HEK293 (cell line): ENCODE results near the gene RECK.

Experiments used
- CTCF ChIA-PET: fragments of 350-600 bp; formaldehyde crosslinking; extraction: SDS; loops from one replicate; lab custom pipeline; 2021; ENCODE audit warnings: antibody characterized with exemption; lab: Yijun Ruan, JAX
- POLR2A ChIA-PET: fragments of 300-600 bp; formaldehyde crosslinking; extraction: SDS; loops from one replicate; lab custom pipeline; 2020; ENCODE audit warnings: antibody characterized with exemption, inconsistent platforms; lab: Yijun Ruan, JAX
- H3K27ac ChIP-seq: fragments of 200-500 bp; sonication (Bioruptor generic); 2 replicates; pipeline ENCODE4 v1.5.1; 2014; ENCODE audit warnings: low read depth, low read length, control low read depth, inconsistent platforms; ENCODE audit errors: extremely low read depth
- H3K36me3 ChIP-seq, 2 experiments: fragments of 200-500 bp in 1 of 2; sonication (Bioruptor generic) in 1 of 2; 1 replicate in 1 of 2; 2 replicates in 1 of 2; pipeline ENCODE4 v1.5.1; 2014 to 2017; ENCODE audit warnings: inconsistent platforms in 2 of 2, low read length in 2 of 2; ENCODE audit not compliant: control insufficient read depth in 2 of 2, insufficient read depth in 1 of 2
- H3K4me1 ChIP-seq: fragments of 200-500 bp; sonication (Bioruptor generic); 2 replicates; pipeline ENCODE4 v1.5.1; 2014; ENCODE audit warnings: mild to moderate bottlenecking, low read length, inconsistent platforms; ENCODE audit not compliant: control insufficient read depth, insufficient read depth
- H3K4me3 ChIP-seq: 2 replicates; pipeline ENCODE4 v1.5.1; 2011; ENCODE audit warnings: low read depth, mild to moderate bottlenecking, control low read depth, low read length, moderate library complexity
- H3K9me3 ChIP-seq: fragments of 200-500 bp; sonication (Bioruptor generic); 2 replicates; pipeline ENCODE4 v1.5.1; 2014; ENCODE audit warnings: low read depth, low read length, inconsistent platforms; ENCODE audit not compliant: control insufficient read depth, insufficient read depth
- EGR2 ChIP-seq: fragments of 450-650 bp; formaldehyde crosslinking; IDR thresholded peaks from 2 replicates; pipeline ENCODE4 v1.5.1; 2016; ENCODE audit warnings: low read depth, missing biosample characterization, missing genetic modification characterization
- KLF16 ChIP-seq: fragments of 450-650 bp; formaldehyde crosslinking; IDR thresholded peaks from 2 replicates; pipeline ENCODE4 v1.5.1; 2017; ENCODE audit warnings: missing biosample characterization, missing genetic modification characterization
- KLF7 ChIP-seq: fragments of 450-650 bp; formaldehyde crosslinking; IDR thresholded peaks from 2 replicates; pipeline ENCODE4 v1.5.1; 2016; ENCODE audit warnings: missing biosample characterization, missing genetic modification characterization, borderline replicate concordance
- OSR2 ChIP-seq: fragments of 450-650 bp; formaldehyde crosslinking; IDR thresholded peaks from 2 replicates; pipeline ENCODE4 v1.5.1; 2016; ENCODE audit warnings: missing biosample characterization, missing genetic modification characterization
- SP2 ChIP-seq: fragments of 450-650 bp; formaldehyde crosslinking; IDR thresholded peaks from 2 replicates; pipeline ENCODE4 v1.5.1; 2016; ENCODE audit warnings: missing biosample characterization, missing genetic modification characterization
- ZBTB17 ChIP-seq: fragments of 450-650 bp; formaldehyde crosslinking; IDR thresholded peaks from 2 replicates; pipeline ENCODE4 v1.5.1; 2016; ENCODE audit warnings: missing biosample characterization, missing genetic modification characterization
- ZFHX2 ChIP-seq: fragments of 450-650 bp; formaldehyde crosslinking; conservative IDR thresholded peaks from 2 replicates; pipeline ENCODE4 v1.5.1; 2016; ENCODE audit warnings: missing biosample characterization, missing genetic modification characterization
- ZFP41 ChIP-seq: fragments of 450-650 bp; formaldehyde crosslinking; IDR thresholded peaks from 2 replicates; pipeline ENCODE4 v1.5.1; 2016; ENCODE audit warnings: missing biosample characterization, missing genetic modification characterization, borderline replicate concordance
- ZNF133 ChIP-seq: fragments of 450-650 bp; formaldehyde crosslinking; IDR thresholded peaks from 2 replicates; pipeline ENCODE4 v1.5.1; 2016; ENCODE audit warnings: missing biosample characterization, missing genetic modification characterization
- ZNF16 ChIP-seq: fragments of 450-650 bp; formaldehyde crosslinking; IDR thresholded peaks from 2 replicates; pipeline ENCODE4 v1.5.1; 2016; ENCODE audit warnings: low read depth, missing biosample characterization, missing genetic modification characterization
- ZNF223 ChIP-seq: fragments of 450-650 bp; formaldehyde crosslinking; IDR thresholded peaks from 2 replicates; pipeline ENCODE4 v1.5.1; 2016; ENCODE audit warnings: missing biosample characterization, missing genetic modification characterization
- ZNF23 ChIP-seq: fragments of 450-650 bp; formaldehyde crosslinking; IDR thresholded peaks from 2 replicates; pipeline ENCODE4 v1.5.1; 2016; ENCODE audit warnings: missing biosample characterization, missing genetic modification characterization, borderline replicate concordance
- ZNF24 ChIP-seq: fragments of 450-650 bp; formaldehyde crosslinking; IDR thresholded peaks from 2 replicates; pipeline ENCODE4 v1.5.1; 2016; ENCODE audit warnings: missing biosample characterization, missing genetic modification characterization
- ZNF350 ChIP-seq: fragments of 450-650 bp; formaldehyde crosslinking; IDR thresholded peaks from 2 replicates; pipeline ENCODE4 v1.5.0; 2017; ENCODE audit warnings: missing biosample characterization, mild to moderate bottlenecking, missing genetic modification characterization
- ZNF366 ChIP-seq: fragments of 450-650 bp; formaldehyde crosslinking; conservative IDR thresholded peaks from 2 replicates; pipeline ENCODE4 v1.5.1; 2016; ENCODE audit warnings: missing biosample characterization, missing genetic modification characterization
- ZNF433 ChIP-seq: fragments of 450-650 bp; formaldehyde crosslinking; IDR thresholded peaks from 2 replicates; pipeline ENCODE4 v1.5.1; 2016; ENCODE audit warnings: missing biosample characterization, missing genetic modification characterization, low read depth
- ZNF501 ChIP-seq: fragments of 450-650 bp; formaldehyde crosslinking; IDR thresholded peaks from 2 replicates; pipeline ENCODE4 v1.5.1; 2016; ENCODE audit warnings: missing biosample characterization, missing genetic modification characterization
- ZNF529 ChIP-seq: fragments of 450-650 bp; formaldehyde crosslinking; IDR thresholded peaks from 2 replicates; pipeline ENCODE4 v1.5.1; 2017; ENCODE audit warnings: missing genetic modification characterization, missing biosample characterization; ENCODE audit not compliant: insufficient replicate concordance
- ZNF555 ChIP-seq: fragments of 450-650 bp; formaldehyde crosslinking; conservative IDR thresholded peaks from 2 replicates; pipeline ENCODE4 v1.5.1; 2017; ENCODE audit warnings: missing biosample characterization, mild to moderate bottlenecking, missing genetic modification characterization, inconsistent platforms
- ZNF561 ChIP-seq: fragments of 450-650 bp; IDR thresholded peaks from 2 replicates; pipeline ENCODE4 v1.5.1; 2018; ENCODE audit warnings: missing biosample characterization, missing genetic modification characterization, borderline replicate concordance
- ZNF624 ChIP-seq: fragments of 450-650 bp; formaldehyde crosslinking; IDR thresholded peaks from 2 replicates; pipeline ENCODE4 v1.5.1; 2017; ENCODE audit warnings: missing biosample characterization, missing genetic modification characterization
- ZNF629 ChIP-seq: fragments of 450-650 bp; formaldehyde crosslinking; IDR thresholded peaks from 2 replicates; pipeline ENCODE4 v1.5.1; 2017; ENCODE audit warnings: missing biosample characterization, missing genetic modification characterization
- ZNF658 ChIP-seq: fragments of 450-650 bp; formaldehyde crosslinking; IDR thresholded peaks from 2 replicates; pipeline ENCODE4; 2016; ENCODE audit warnings: missing biosample characterization, missing genetic modification characterization
- ZNF660 ChIP-seq: fragments of 450-650 bp; IDR thresholded peaks from 2 replicates; pipeline ENCODE4 v1.5.1; 2018; ENCODE audit warnings: missing biosample characterization, mild to moderate bottlenecking, missing genetic modification characterization
- ZNF707 ChIP-seq: fragments of 450-650 bp; formaldehyde crosslinking; IDR thresholded peaks from 2 replicates; pipeline ENCODE4 v1.5.1; 2016; ENCODE audit warnings: missing biosample characterization, missing genetic modification characterization
- ZNF792 ChIP-seq: fragments of 450-650 bp; formaldehyde crosslinking; IDR thresholded peaks from 2 replicates; pipeline ENCODE4 v1.5.1; 2016; ENCODE audit warnings: missing biosample characterization, missing genetic modification characterization
- TF ChIP-seq, protein P1 (sequence below): fragments of 450-650 bp; formaldehyde crosslinking; IDR thresholded peaks from 2 replicates; pipeline ENCODE4 v1.5.1; 2016; ENCODE audit warnings: missing biosample characterization, missing genetic modification characterization
- TF ChIP-seq, protein P2 (sequence below): fragments of 450-650 bp; formaldehyde crosslinking; IDR thresholded peaks from 2 replicates; pipeline ENCODE4 v1.5.1; 2016; ENCODE audit warnings: missing biosample characterization, missing genetic modification characterization
- TF ChIP-seq, protein P3 (sequence below): fragments of 450-650 bp; formaldehyde crosslinking; IDR thresholded peaks from 2 replicates; pipeline ENCODE4 v1.5.1; 2016; ENCODE audit warnings: missing biosample characterization, missing genetic modification characterization
- TF ChIP-seq, protein P4 (sequence below): fragments of 450-650 bp; formaldehyde crosslinking; conservative IDR thresholded peaks from 2 replicates; pipeline ENCODE4 v1.5.1; 2016; ENCODE audit warnings: low read depth, missing biosample characterization, missing genetic modification characterization

RECK gene

DNA sequence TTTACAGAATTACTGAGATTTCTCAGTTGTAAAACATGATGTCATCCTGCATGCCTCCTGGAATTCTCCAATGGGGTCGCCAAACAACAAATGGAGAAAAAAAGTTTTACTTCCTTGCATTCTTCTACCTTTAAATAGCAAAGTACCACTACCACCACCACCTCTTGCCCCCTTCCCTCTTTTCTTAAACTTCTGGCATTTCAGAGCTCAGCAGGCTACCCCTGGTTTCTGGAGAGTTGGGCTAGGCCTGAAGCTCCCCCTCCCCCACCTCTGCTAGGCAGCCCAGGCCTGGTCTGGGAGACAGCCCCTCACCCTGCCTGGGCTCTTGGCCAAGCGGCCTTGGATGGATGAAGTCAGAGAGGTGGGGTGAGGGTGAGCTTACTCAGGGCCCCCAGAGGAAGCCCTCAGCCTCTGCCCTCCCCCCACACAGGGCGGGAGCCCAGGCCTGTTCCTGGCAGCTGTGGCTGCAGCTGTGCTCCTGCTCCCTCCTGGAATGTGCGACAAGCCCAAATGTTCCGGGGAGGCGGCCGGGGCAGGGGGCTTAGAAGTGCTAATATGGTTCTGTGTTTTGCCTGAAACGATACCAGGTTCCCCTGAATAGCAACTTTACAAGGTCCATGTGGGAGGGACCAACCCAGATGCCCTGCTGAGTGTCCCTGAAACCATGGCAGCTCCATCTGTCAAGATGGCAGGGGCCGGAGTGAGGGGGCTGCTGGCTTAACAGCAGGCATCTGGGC, 126.5 kb downstream of the RECK start (continued):
- TF ChIP-seq ZNF24 (tag by site-specific recombination): peak; percentile 36; the same call in 1 of the 2 replicates
- TF ChIP-seq ZFHX2 (tag by site-specific recombination): peak; percentile 38; the same call in 1 of the 2 replicates
- TF ChIP-seq ZFP41 (tag by site-specific recombination): no peak
- TF ChIP-seq KLF16 (tag by site-specific recombination): 0 out of 2 replicates have a peak, but pooled peaks have one; percentile 44
- no peak for TF ChIP-seq ZNF433
- peak; percentile 30; the same call in 1 of the 2 replicates for TF ChIP-seq ZNF366
- no peak for TF ChIP-seq ZNF350
- no peak for TF ChIP-seq ZNF792
- peak; percentile 54; the same call in 1 of the 2 replicates for TF ChIP-seq ZNF660 (tag by site-specific recombination)
- TF ChIP-seq ZNF629 (tag by site-specific recombination): peak; percentile 50; the same call in 1 of the 2 replicates
- no peak for TF ChIP-seq ZNF223 (tag by site-specific recombination)
- TF ChIP-seq, protein P1, sequence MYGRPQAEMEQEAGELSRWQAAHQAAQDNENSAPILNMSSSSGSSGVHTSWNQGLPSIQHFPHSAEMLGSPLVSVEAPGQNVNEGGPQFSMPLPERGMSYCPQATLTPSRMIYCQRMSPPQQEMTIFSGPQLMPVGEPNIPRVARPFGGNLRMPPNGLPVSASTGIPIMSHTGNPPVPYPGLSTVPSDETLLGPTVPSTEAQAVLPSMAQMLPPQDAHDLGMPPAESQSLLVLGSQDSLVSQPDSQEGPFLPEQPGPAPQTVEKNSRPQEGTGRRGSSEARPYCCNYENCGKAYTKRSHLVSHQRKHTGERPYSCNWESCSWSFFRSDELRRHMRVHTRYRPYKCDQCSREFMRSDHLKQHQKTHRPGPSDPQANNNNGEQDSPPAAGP: peak; percentile 42; the same call in 1 of the 2 replicates
- 0 out of 2 replicates have a peak, but pooled peaks have one; percentile 20 for TF ChIP-seq EGR2 (tag by site-specific recombination)

DNA sequence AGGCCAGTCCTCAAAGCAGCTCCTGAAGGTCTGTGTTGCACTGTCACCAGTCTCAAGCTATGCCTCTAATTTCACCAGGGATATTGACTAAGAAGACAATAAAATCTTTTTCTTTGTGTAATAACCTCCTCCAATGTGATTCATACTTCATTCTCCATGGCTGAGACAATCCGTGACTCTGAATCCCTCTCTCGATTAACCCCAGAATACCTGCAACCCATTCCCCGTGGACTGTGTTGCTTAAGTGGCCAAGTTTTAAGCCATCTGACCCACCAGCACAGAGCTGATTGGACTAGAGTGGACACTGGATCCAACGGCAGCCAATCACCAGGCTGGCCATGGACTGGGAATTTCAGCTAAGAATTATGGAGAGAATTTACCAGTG, 127.1 kb downstream of the RECK start:
- H3K4me1 ChIP-seq: peaks cover 4% of the 10 kb centered on the region; the same call in 1 of the 2 replicates
- ChIA-PET POLR2A (interaction anchor here (1.0 to 3.0 kb wide), 8 partner anchors 9 to 61 kb away, joined by 3 to 30 read pairs (median 6); partner anchors contain the start of genes CLTA and GLIPR2), CTCF (interaction anchor here (0.6 to 8.2 kb wide), 11 partner anchors 8 to 218 kb away, joined by 3 to 172 read pairs (median 8); partner anchors contain the start of genes CLTA and GLIPR2)
- H3K4me3 ChIP-seq: no peak overlapping the region
- H3K36me3 ChIP-seq: no peaks in the 10 kb centered on the region
- no peaks in the 10 kb centered on the region for H3K9me3 ChIP-seq
- H3K27ac ChIP-seq: no peak overlapping the region
- TF ChIP-seq ZNF707 (tag by site-specific recombination) (no peak), ZNF624 (no peak), ZNF16 (tag by site-specific recombination) (no peak), ZNF555 (tag by site-specific recombination) (no peak), KLF7 (tag by site-specific recombination) (no peak), OSR2 (tag by site-specific recombination) (no peak), ZNF529 (tag by site-specific recombination) (no peak), ZBTB17 (no peak), SP2 (no peak), ZNF133 (tag by site-specific recombination) (no peak), ZNF501 (tag by site-specific recombination) (no peak), ZNF658 (tag by site-specific recombination) (no peak), ZNF23 (tag by site-specific recombination) (no peak), ZNF561 (tag by site-specific recombination) (no peak)
- TF ChIP-seq, protein P2, sequence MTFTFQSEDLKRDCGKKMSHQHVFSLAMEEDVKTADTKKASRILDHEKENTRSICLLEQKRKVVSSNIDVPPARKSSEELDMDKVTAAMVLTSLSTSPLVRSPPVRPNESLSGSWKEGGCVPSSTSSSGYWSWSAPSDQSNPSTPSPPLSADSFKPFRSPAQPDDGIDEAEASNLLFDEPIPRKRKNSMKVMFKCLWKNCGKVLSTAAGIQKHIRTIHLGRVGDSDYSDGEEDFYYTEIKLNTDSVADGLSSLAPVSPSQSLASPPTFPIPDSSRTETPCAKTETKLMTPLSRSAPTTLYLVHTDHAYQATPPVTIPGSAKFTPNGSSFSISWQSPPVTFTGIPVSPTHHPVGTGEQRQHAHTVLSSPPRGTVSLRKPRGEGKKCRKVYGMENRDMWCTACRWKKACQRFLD (tag by site-specific recombination): no peak
- TF ChIP-seq, protein P3, sequence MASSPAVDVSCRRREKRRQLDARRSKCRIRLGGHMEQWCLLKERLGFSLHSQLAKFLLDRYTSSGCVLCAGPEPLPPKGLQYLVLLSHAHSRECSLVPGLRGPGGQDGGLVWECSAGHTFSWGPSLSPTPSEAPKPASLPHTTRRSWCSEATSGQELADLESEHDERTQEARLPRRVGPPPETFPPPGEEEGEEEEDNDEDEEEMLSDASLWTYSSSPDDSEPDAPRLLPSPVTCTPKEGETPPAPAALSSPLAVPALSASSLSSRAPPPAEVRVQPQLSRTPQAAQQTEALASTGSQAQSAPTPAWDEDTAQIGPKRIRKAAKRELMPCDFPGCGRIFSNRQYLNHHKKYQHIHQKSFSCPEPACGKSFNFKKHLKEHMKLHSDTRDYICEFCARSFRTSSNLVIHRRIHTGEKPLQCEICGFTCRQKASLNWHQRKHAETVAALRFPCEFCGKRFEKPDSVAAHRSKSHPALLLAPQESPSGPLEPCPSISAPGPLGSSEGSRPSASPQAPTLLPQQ (tag by site-specific recombination): no peak
- TF ChIP-seq, protein P4, sequence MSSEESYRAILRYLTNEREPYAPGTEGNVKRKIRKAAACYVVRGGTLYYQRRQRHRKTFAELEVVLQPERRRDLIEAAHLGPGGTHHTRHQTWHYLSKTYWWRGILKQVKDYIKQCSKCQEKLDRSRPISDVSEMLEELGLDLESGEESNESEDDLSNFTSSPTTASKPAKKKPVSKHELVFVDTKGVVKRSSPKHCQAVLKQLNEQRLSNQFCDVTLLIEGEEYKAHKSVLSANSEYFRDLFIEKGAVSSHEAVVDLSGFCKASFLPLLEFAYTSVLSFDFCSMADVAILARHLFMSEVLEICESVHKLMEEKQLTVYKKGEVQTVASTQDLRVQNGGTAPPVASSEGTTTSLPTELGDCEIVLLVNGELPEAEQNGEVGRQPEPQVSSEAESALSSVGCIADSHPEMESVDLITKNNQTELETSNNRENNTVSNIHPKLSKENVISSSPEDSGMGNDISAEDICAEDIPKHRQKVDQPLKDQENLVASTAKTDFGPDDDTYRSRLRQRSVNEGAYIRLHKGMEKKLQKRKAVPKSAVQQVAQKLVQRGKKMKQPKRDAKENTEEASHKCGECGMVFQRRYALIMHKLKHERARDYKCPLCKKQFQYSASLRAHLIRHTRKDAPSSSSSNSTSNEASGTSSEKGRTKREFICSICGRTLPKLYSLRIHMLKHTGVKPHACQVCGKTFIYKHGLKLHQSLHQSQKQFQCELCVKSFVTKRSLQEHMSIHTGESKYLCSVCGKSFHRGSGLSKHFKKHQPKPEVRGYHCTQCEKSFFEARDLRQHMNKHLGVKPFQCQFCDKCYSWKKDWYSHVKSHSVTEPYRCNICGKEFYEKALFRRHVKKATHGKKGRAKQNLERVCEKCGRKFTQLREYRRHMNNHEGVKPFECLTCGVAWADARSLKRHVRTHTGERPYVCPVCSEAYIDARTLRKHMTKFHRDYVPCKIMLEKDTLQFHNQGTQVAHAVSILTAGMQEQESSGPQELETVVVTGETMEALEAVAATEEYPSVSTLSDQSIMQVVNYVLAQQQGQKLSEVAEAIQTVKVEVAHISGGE: no peak
